H7 (cell line): ENCODE measurements around the gene TBC1D16. TPM values are rescaled to one million over a fixed set of nuclear protein-coding genes. Genes with fewer than 3 reads are reported as not detected.
"Not testable (repeated sequence)": the region's sequence is repeated elsewhere in the genome, so short reads cannot be mapped to it uniquely, and the experiment has no call there.

Experiments
- DNase-seq: peaks from one replicate; pipeline ENCODE4 v3.0.0; 2012
- H3K27me3 ChIP-seq: 2 replicates; pipeline ENCODE4 v1.6.0; 2011; ENCODE audit warnings: mild to moderate bottlenecking, low read length; ENCODE audit not compliant: control insufficient read depth, insufficient read depth
- H3K36me3 ChIP-seq: replicated peaks from 2 replicates; pipeline ENCODE4 v1.5.1; 2011; ENCODE audit warnings: low read length; ENCODE audit not compliant: control insufficient read depth, insufficient read depth
- H3K4me3 ChIP-seq: 2 replicates; pipeline ENCODE4 v1.5.1; 2011; ENCODE audit warnings: low read depth, mild to moderate bottlenecking, control low read depth, low read length, moderate library complexity; ENCODE audit not compliant: insufficient read depth
- total RNA-seq: library from RNA; depleted of rRNA; stranded (reverse); fragments of >200 nt; shearing (Covaris generic); gene quantifications from 2 replicates; pipeline ENCODE4 v1.2.3, GENCODE V29; 2014

The TBC1D16 gene
- total RNA-seq, 1 experiment from 2014 or later: 95.8 TPM

GRCh38 chr17:79976451-79976850, 59.2 kb downstream of the TBC1D16 start:
- no peak for DNase-seq
- H3K36me3 ChIP-seq: no peaks in the 10 kb centered on the region
- no peak overlapping the region for H3K4me3 ChIP-seq
- H3K27me3 ChIP-seq: no peaks in the 10 kb centered on the region

- no peaks in the 10 kb centered on the region for H3K36me3 ChIP-seq
- no peaks in the 10 kb centered on the region for H3K27me3 ChIP-seq
- no peak overlapping the region for H3K4me3 ChIP-seq
- DNase-seq: peak; percentile 32
Observed at GRCh38 chr17:79975498-79976134, 60.1 kb downstream of the TBC1D16 start.

DNA sequence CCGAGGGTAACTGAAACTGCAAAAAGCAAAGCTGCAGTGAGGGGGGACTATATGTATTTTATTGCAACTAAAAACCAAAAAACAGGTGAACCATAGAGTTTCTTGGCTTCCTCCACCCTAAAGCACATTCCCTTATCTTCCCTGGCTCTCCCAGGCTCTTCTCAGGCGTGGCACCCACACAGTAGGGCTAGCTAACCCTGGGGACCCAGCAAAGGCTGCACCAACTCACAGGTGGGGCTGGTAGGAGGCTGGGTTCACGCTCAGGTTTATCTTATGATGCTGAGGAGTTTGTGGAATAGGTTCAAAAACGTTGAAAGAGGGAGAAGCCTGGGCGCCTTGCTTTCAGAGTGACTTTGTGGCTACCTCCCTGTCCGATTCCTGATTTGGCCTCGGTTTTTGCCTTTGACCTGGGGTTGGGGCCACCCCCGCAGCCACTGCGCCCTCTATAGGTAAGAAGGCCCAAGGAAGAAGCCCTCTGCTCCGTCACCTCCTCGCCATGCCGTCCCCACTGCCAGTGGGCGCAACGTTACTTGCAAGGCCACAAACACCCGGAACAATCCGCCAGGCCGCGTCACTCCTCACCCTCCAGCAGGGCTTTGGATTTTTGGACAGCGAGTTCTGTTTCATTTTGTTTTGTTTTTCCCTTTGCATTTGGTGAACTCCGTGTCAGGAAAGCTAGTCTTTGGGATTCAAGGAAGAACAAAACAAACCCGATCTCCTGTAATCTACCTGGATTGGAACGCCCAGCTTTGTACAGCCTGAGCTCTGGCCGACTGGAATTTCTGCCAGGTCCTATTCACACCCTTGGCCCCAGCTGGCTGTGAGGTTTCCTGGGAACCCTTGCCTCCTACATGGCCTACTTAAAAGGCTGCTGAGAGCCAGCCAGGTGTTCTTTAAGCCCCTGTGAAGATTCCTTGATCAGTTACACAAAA, 60.8 kb downstream of the TBC1D16 start:
- DNase-seq: peak; percentile 86

GRCh38 chr17:79971651-79972050, 64.0 kb downstream of the TBC1D16 start:
- DNase-seq: no peak
- Histone ChIP-seq H3K27me3 (no peaks in the 10 kb centered on the region), H3K36me3 (no peaks in the 10 kb centered on the region), H3K4me3 (no peak overlapping the region)

More for the DNA sequence above, 60.8 kb downstream of the TBC1D16 start:
- Histone ChIP-seq H3K4me3 (no peak overlapping the region), H3K27me3 (no peaks in the 10 kb centered on the region), H3K36me3 (no peaks in the 10 kb centered on the region)

- no peaks in the 10 kb centered on the region for H3K36me3 ChIP-seq
- H3K27me3 ChIP-seq: no peaks in the 10 kb centered on the region
- no peak overlapping the region for H3K4me3 ChIP-seq
- peak; percentile 59 for DNase-seq
Observed at GRCh38 chr17:79970576-79971068, 65.0 kb downstream of the TBC1D16 start.

- H3K36me3 ChIP-seq: no peaks in the 10 kb centered on the region
- no peaks in the 10 kb centered on the region for H3K27me3 ChIP-seq
- no peak for DNase-seq
- H3K4me3 ChIP-seq: no peak overlapping the region
Observed at GRCh38 chr17:79969906-79970305, 65.8 kb downstream of the TBC1D16 start.

- Histone ChIP-seq H3K36me3 (no peaks in the 10 kb centered on the region), H3K4me3 (no peak overlapping the region), H3K27me3 (no peaks in the 10 kb centered on the region)
- no peak for DNase-seq
Observed at GRCh38 chr17:79968116-79968515, 67.6 kb downstream of the TBC1D16 start.

DNA sequence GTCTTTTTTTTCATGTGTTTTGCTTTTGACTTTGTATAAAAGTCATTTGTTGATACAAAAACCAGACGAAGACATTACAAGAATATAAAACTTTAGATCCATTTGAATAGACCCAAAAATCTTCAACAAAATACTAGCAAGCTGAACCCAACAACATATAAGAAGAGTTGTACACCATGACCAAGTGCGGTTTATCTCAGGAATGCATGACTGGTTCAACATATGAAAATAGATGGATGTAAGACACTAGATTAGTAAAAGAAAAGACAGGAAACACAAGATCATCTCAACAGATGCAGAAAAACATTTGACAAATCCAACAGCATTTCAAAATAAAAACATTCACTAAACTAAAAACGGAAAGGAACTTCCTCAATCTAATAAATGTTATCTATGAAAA, 69.0 kb downstream of the TBC1D16 start:
- H3K4me3 ChIP-seq: no peak overlapping the region
- H3K27me3 ChIP-seq: no peaks in the 10 kb centered on the region
- H3K36me3 ChIP-seq: no peaks in the 10 kb centered on the region
- no peak for DNase-seq

- Histone ChIP-seq H3K36me3 (no peaks in the 10 kb centered on the region), H3K27me3 (no peaks in the 10 kb centered on the region), H3K4me3 (no peak overlapping the region)
- no peak for DNase-seq
Observed at GRCh38 chr17:79965806-79966205, 69.9 kb downstream of the TBC1D16 start.

- H3K36me3 ChIP-seq, H3K27me3 ChIP-seq, H3K4me3 ChIP-seq, DNase-seq: not testable (repeated sequence)
Observed at GRCh38 chr17:79962467-79962866, 73.2 kb downstream of the TBC1D16 start.

DNA sequence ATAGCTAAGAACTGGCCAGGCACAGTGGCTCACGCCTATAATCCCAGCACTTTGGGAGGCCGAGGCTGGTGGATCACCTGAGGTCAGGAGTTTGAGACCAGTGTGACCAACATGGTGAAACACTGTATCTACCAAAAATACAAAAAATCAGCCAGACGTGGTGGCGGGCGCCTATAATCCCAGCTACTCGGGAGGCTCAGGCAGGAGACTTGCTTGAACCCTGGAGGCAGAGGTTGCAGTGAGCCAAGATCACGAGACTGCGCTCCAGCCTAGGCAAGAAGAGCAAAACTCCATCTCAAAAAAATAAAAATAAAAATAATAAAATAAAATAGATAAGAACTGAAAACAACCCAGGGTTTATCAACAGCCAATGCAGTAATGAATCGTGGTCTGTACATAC, 74.1 kb downstream of the TBC1D16 start:
- H3K36me3 ChIP-seq, DNase-seq, H3K4me3 ChIP-seq, H3K27me3 ChIP-seq: not testable (repeated sequence)

DNA sequence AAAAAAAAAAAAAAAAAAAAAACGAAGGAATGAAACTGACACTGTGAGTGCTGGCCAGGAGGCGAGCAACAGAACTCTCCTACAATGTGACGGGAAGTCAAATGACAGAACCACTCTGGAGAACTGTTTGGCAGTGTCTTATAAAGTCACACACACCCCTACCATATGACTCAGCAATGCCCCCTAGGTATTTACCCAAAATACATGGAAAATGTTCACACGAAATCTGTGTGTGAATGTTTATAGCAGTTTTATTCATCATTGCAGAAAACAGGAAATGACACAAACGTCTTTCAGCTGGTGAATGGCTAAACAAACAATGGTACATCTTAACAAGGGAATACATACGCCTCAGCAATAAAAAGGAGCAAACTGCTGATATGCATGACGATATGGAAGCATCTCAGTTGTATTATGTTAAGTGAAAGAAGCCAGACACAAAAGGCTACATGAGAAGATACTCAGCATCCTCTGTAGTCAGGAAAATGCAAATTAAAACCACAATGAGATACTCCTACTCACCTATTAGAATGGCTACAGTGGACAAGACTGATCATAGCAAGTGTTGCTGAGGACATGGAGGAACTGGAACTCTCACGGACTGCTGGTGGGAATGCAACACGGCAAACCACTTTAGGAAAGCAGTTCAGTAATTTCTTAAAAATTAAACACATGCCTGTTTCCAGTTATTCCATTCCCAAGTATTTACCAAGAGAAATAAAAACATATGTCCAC, 74.7 kb downstream of the TBC1D16 start:
- Histone ChIP-seq H3K36me3 (no peaks in the 10 kb centered on the region), H3K27me3 (no peaks in the 10 kb centered on the region), H3K4me3 (no peak overlapping the region)
- DNase-seq: no peak

DNA sequence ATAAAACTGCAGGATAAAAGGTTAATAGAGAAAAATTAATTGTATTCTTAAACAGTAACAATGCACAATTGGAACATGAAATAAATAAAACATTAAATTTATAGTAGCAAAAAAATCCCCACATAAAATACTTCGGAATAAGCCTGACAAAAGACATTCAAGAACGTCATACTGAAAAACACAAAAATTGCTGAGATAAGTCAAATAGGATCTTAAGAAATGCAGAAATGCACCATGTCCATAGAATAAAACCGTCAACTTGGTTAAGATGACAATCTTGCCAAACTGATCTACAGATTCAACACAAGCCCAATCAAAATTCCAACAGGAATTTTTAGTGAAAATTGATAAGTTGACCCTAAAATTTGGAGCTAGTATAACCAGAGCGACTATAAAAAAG, 76.6 kb downstream of the TBC1D16 start:
- DNase-seq: no peak
- Histone ChIP-seq H3K4me3 (no peak overlapping the region), H3K27me3 (no peaks in the 10 kb centered on the region), H3K36me3 (no peaks in the 10 kb centered on the region)

DNA sequence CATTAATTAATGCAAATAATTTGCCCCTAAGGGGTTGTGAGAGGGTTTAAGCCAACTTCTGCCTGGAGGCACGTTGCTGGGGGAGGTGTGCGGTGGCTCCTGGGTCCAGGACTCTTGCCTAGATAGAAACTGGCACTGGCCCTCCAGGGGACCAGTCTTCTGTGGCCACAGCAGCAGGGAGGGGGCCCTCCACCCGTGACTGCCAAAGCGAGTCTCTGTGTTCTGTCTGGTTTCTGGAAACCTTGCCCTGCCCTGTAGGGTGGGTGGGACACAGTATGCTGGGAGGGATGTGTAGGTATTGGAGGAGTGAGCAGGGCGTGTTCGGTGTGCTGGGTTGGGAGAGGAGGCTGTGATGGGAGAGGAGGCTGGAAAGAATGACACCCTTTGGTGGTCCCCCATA, 78.8 kb downstream of the TBC1D16 start:
- Histone ChIP-seq H3K36me3 (no peaks in the 10 kb centered on the region), H3K4me3 (no peak overlapping the region), H3K27me3 (no peaks in the 10 kb centered on the region)
- DNase-seq: no peak

- DNase-seq, H3K36me3 ChIP-seq, H3K27me3 ChIP-seq, H3K4me3 ChIP-seq: not testable (repeated sequence)
Observed at GRCh38 chr17:79956441-79956735, 79.3 kb downstream of the TBC1D16 start.
